ENCODE data around the gene SYT11. TPM values are rescaled to one million over a fixed set of nuclear protein-coding genes. Genes with fewer than 3 reads are reported as not detected.

SYT11 gene
- total and polyA plus RNA-seq, 10 of the 15 experiments (the other 5 are each of a cell fraction or from before 2014, with no cell fraction given) = 7.7 to 21.2 (median 13.5) TPM

DNA sequence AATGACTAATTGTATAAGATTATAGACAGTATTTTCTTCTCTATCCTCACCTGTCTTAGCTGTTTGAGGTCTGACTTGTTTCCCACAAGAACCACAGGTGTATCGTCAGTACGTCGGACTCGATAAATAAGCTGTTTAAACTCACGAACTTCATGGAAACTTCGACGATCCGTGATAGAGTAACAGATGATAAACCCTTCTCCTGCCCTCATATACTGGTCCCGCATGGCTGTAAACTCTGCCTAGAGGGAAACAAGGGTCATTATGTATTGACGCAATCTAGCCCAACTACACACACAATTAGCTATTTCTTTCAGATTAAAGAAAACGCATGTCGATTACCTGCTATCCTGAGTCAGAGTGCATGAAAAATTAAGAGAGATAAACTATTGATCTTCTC is 44.9 kb downstream of the SYT11 start (continued):
- TF ChIP-seq, protein P1, sequence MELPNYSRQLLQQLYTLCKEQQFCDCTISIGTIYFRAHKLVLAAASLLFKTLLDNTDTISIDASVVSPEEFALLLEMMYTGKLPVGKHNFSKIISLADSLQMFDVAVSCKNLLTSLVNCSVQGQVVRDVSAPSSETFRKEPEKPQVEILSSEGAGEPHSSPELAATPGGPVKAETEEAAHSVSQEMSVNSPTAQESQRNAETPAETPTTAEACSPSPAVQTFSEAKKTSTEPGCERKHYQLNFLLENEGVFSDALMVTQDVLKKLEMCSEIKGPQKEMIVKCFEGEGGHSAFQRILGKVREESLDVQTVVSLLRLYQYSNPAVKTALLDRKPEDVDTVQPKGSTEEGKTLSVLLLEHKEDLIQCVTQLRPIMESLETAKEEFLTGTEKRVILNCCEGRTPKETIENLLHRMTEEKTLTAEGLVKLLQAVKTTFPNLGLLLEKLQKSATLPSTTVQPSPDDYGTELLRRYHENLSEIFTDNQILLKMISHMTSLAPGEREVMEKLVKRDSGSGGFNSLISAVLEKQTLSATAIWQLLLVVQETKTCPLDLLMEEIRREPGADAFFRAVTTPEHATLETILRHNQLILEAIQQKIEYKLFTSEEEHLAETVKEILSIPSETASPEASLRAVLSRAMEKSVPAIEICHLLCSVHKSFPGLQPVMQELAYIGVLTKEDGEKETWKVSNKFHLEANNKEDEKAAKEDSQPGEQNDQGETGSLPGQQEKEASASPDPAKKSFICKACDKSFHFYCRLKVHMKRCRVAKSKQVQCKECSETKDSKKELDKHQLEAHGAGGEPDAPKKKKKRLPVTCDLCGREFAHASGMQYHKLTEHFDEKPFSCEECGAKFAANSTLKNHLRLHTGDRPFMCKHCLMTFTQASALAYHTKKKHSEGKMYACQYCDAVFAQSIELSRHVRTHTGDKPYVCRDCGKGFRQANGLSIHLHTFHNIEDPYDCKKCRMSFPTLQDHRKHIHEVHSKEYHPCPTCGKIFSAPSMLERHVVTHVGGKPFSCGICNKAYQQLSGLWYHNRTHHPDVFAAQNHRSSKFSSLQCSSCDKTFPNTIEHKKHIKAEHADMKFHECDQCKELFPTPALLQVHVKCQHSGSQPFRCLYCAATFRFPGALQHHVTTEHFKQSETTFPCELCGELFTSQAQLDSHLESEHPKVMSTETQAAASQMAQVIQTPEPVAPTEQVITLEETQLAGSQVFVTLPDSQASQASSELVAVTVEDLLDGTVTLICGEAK (IDR thresholded peaks at IDR 0.05; ENCODE audit: borderline replicate concordance) = no peak
- TF ChIP-seq BRCA1 (IDR thresholded peaks at IDR 0.05; ENCODE audit: low read depth, low read length) (no peak), ESRRA (IDR thresholded peaks at IDR 0.05; ENCODE audit: low read length) (no peak), LARP7 (IDR thresholded peaks at IDR 0.05) (no peak), CEBPB (IDR thresholded peaks at IDR 0.05; ENCODE audit: borderline replicate concordance in 1 of 2, low read depth in 2 of 2, low read length in 2 of 2) (no peak), GABPA (IDR thresholded peaks at IDR 0.05; ENCODE audit: low read depth) (no peak), IKZF2 (IDR thresholded peaks at IDR 0.05) (no peak), DPF2 (IDR thresholded peaks at IDR 0.05) (no peak), SRF (IDR thresholded peaks at IDR 0.05; ENCODE audit: low read depth in 2 of 2, low read length in 2 of 2) (no peak), RUNX3 (IDR thresholded peaks at IDR 0.05; ENCODE audit: low read length) (no peak), SP1 (IDR thresholded peaks at IDR 0.05; ENCODE audit: low read depth, low read length) (no peak), KLF5 (IDR thresholded peaks at IDR 0.05; ENCODE audit: partially characterized antibody) (no peak), CBFB (IDR thresholded peaks at IDR 0.05; ENCODE audit: low read depth) (no peak)
- TF ChIP-seq, protein P2, sequence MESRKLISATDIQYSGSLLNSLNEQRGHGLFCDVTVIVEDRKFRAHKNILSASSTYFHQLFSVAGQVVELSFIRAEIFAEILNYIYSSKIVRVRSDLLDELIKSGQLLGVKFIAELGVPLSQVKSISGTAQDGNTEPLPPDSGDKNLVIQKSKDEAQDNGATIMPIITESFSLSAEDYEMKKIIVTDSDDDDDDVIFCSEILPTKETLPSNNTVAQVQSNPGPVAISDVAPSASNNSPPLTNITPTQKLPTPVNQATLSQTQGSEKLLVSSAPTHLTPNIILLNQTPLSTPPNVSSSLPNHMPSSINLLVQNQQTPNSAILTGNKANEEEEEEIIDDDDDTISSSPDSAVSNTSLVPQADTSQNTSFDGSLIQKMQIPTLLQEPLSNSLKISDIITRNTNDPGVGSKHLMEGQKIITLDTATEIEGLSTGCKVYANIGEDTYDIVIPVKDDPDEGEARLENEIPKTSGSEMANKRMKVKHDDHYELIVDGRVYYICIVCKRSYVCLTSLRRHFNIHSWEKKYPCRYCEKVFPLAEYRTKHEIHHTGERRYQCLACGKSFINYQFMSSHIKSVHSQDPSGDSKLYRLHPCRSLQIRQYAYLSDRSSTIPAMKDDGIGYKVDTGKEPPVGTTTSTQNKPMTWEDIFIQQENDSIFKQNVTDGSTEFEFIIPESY (IDR thresholded peaks at IDR 0.05) = no peak

All from GM12878 (cell line).